ENCODE measurements around the gene TIAM1. TPM values are rescaled to one million over a fixed set of nuclear protein-coding genes. Genes with fewer than 3 reads are reported as not detected.

TIAM1 gene
- total RNA-seq, 1 donor from 2014 or later: 6.4 TPM

DNA sequence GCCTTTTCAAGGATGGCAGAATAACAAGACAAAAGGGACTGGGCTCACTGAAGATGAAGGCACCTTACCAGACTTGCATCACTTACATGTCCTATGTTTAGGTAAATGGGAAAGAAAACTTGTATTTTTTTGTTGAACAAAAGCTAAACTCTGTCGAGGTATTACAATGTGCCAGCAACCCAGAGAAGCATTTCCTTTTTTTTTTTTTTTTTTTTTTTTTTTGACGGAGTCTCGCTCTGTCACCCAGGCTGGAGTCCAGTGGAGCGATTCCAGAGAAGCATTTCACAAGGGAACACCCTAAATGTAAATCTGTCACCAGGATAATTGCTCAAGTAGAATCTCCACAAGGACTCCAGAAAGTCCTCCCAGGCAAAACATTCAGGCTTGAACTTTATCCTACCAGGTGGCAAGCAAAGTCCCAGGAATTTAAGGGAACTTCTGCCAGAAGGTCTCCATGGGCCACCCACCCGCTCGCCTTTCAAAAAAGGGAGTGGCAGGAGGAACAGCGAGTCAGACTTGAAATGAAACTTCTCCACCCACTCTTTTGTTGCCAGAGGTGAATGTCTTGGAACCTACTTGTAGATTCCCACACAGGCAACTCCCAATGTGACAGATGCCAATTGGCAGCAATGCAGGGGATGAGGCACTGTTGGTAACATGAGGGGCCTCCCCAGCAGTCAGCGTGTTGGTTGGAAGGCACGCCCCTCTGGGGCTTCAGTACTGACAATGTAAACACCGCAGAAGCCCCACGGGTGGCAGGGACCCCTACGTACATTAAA is 125.0 kb downstream of the TIAM1 start:
- DNase-seq (ENCODE audit: low spot score): no peak
- ATAC-seq: no peak

DNA sequence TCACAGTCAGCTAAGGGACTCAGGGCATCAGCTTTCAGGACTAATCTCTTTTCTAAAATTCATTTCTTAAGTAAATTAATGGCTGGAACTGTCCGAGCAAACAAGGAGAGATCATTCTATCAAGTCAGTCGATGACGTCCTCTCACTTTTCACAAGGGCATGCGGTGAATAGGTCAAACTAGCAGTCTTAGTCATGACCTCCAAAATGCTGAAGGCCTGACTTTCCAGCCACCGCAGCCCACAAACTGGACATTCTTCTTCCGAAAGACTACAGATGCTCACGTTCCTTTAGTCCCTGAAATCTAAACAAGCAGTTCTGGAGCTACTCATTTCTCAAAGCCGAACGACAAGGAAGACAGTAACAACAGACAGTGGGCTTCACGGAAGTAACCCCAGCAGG is 127.9 kb downstream of the TIAM1 start:
- ATAC-seq: no peak

DNA sequence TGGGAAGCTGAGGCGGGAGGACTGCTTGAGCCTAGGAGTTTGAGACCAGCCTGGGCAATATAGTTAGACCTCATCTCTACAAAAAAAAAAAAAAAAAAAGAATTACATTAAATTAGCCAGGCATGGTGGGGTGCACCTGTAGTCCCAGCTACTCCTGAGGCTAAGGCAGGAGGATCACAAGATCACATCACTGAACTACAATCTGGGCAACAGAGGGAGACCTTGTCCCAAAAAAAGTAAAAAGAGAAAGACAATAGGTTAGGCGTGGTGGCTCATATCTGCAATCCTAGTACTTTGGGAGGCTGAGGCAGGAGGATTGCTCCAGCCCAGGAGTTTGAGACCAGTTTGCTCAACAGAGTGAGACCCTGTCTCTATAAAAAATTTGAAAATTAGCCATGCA is 130.3 kb downstream of the TIAM1 start:
- ATAC-seq (no peak), DNase-seq (ENCODE audit: low spot score) (no peak)

More for the DNA sequence above, 127.9 kb downstream of the TIAM1 start:
- DNase-seq (ENCODE audit: low spot score): no peak

DNA sequence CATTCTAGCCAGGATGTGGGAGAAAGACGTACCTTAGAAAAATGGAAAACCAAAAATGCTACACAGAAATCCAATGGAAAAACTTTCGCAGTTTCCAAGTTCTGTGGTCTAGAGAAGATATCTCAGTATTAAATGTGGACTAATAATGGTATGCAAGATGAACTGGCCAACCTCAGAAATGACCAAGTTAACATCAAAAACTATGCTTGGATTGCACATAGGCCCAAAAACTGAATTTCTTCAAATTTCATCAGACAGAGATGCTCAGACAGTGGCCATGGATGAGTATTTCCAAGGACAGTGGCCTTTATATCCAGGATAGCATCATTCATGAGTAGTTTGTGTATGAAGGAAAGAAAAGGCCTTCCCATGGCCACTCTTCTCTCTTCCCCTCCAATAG is 132.2 kb downstream of the TIAM1 start:
- ATAC-seq (no peak), DNase-seq (ENCODE audit: low spot score) (no peak)

- no peak for DNase-seq (ENCODE audit: low spot score)
- ATAC-seq: no peak
These were observed 138.6 kb downstream of the TIAM1 start for GRCh38 chr21:31205412-31205811.

- DNase-seq (ENCODE audit: low spot score) (no peak), ATAC-seq (no peak)
These were observed 139.3 kb downstream of the TIAM1 start for GRCh38 chr21:31204801-31205200.

- no peak for DNase-seq (ENCODE audit: low spot score)
- ATAC-seq: no peak
These were observed 140.5 kb downstream of the TIAM1 start for GRCh38 chr21:31203431-31204054.

GRCh38 chr21:31201548-31201947 is 142.5 kb downstream of the TIAM1 start:
- DNase-seq (ENCODE audit: low spot score): no peak
- ATAC-seq: peak; percentile 16

GRCh38 chr21:31201144-31201543 is 142.9 kb downstream of the TIAM1 start:
- DNase-seq (ENCODE audit: low spot score): no peak
- peak; percentile 36 for ATAC-seq

DNA sequence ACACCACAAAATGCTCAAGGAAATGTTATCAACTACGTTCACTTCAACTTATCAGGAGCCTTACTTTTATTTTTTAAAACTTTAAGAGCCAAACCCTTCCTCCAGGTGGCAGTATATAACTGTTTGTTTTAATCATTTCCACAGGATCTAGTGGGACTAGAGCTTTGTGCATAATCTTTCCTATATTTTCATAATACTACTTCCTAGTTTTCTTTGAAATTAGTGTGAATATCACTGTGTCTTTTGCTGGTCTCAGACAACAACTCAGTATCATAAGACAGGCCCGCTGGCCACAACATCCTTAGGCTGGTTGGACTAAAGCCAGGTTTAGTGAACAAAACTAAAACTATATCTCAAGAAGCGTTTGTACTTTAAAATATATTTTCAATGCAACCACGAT is 145.5 kb downstream of the TIAM1 start:
- no peak for DNase-seq (ENCODE audit: low spot score)
- peak; percentile 89 for ATAC-seq

GRCh38 chr21:31196724-31197123 is 147.3 kb downstream of the TIAM1 start:
- DNase-seq (ENCODE audit: low spot score) (no peak), ATAC-seq (no peak)

DNA sequence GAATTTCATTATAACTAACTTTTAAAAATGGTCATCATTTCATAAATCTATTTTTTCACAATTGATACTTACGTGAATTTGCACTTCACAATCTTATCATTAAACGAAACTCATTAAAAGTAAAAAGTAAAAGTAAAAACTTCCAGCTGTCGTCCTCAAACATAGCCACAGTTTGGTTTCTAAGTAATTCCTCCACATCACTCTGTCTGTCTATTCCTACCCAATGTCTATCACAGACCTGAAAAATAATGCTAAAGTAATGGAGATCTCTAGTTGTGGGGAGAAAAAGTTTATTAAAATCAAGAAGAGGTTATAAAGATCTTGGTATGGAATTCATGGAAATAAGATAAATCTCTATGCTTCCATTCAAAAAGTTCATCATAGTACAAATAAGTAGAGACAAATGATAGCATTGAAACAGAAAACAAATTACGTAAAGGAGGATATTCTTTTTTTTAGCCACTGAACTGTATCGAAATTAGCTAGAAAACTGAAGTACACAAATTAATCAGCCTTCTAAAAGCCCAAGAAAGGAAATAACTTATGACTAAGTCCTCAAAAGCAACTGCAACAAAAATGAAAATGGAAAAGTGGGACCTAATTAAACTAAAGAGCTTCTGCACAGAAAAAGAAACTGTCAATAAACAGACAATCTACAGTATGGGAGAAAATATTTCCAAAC is 148.6 kb downstream of the TIAM1 start:
- DNase-seq (ENCODE audit: low spot score) (no peak), ATAC-seq (no peak)

GRCh38 chr21:31194510-31195293 is 149.4 kb downstream of the TIAM1 start:
- DNase-seq (ENCODE audit: low spot score) (no peak), ATAC-seq (no peak)

DNA sequence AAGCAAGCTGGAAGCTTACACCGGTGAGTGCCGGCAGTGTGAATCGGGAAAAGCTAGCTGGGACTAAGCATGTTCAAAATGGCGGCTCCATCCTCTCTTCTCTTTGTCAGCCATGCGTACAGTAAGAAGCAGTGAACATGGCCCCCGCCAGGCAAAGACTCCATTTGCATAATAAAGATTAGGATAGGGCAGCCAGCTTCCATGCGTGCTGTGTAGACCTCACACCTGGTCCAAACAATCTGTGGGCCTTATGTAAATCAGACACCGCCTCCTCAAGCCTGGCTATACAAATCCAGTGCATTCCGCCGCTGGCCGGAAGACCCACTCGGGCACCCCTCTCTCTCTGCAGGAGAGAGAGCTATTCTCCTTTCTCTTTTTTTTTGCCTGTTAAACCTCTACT is 150.3 kb downstream of the TIAM1 start:
- no peak for ATAC-seq
- DNase-seq (ENCODE audit: low spot score): no peak

GRCh38 chr21:31191553-31191952 is 152.5 kb downstream of the TIAM1 start:
- ATAC-seq (no peak), DNase-seq (ENCODE audit: low spot score) (no peak)

- ATAC-seq: no peak
- DNase-seq (ENCODE audit: low spot score): no peak
These were observed 153.5 kb downstream of the TIAM1 start for GRCh38 chr21:31190516-31190915.

DNA sequence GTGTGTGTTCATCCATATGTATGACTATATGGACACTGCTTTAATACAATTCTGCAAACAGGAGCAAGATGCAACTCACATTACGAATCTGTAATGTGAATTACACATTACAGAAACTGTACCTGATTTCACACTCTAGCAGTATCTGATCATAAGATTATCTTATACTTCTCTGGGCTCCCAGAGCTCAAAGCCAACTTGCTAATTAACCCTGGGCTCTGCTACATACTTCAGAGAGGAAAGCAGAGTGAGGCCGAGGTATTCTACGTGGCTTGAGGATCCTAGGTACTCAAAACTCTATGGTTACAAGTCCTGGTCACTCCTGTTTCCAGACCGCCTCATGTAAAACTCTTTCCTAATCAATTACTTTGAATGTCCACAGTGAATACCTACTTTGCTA is 156.6 kb downstream of the TIAM1 start:
- no peak for DNase-seq (ENCODE audit: low spot score)
- no peak for ATAC-seq

DNA sequence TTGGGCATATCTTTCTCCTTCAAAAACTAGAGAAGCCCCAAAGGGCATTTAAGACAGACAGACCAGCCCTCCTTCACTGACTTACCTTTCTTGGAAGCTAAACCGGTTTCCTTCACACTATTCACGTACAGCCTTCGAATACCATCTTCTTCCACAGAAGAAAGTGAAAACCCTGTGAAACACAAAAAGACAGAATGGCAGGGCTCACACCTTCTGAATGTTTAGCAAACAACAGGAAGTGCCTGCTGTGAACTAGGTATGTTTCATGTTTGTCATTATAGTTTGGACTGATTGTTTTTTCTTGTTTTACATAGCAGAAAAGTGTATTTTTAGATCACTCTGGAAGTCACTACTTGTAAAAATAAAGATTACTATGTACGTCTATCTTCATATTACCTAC is 157.1 kb downstream of the TIAM1 start:
- ATAC-seq (no peak), DNase-seq (ENCODE audit: low spot score) (no peak)

GRCh38 chr21:31185663-31186062 is 158.4 kb downstream of the TIAM1 start:
- no peak for ATAC-seq
- no peak for DNase-seq (ENCODE audit: low spot score)

- DNase-seq (ENCODE audit: low spot score) (no peak), ATAC-seq (no peak)
These were observed 159.2 kb downstream of the TIAM1 start for GRCh38 chr21:31184876-31185275.

DNA sequence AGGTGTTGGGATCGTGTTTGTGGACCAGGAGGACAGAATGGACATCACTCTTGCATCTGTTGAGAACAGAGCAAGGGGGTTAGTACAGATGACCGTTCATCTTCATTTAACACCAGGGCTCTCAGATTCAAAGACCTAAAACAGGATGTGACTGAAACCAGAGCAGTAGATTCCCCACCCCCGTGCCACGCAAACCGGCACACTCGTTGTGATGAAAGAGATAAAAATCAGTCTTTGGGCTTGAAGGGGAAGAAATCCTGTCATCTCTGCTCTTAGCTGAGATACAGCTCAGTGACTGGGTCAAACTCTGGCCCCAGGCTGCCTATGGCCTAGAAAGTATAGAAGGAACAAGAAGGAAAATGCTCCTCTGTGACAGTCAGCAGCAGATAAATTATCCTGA is 159.6 kb downstream of the TIAM1 start:
- ATAC-seq (no peak), DNase-seq (ENCODE audit: low spot score) (no peak)

Data from left lobe of liver (tissue), 2 donors.